Astrocyte (in vitro differentiated cells and primary cell): ENCODE measurements around the gene CWC22. TPM values are rescaled to one million over a fixed set of nuclear protein-coding genes. Genes with fewer than 3 reads are reported as not detected.

Experiments used
- DNase-seq: peaks from one replicate; pipeline ENCODE4 v3.0.0-alpha.2; 2010; ENCODE audit warnings: low read depth
- FAIRE-seq: peaks from 2 replicates; lab custom pipeline; 2011; peaks lifted over from hg19 to GRCh38; lab: Jason Lieb, UNC
- H2AFZ ChIP-seq: 2 replicates; pipeline ENCODE4 v1.6.0; 2012; ENCODE audit warnings: low read depth, low read length, inconsistent platforms
- H3K27ac ChIP-seq: 2 replicates; pipeline ENCODE4 v1.5.1; 2011; ENCODE audit warnings: low read depth, low read length, inconsistent platforms
- H3K27me3 ChIP-seq: 2 replicates; pipeline ENCODE4 v1.6.0; 2011; ENCODE audit warnings: low read length, inconsistent platforms; ENCODE audit not compliant: insufficient read depth
- H3K36me3 ChIP-seq: 2 replicates; pipeline ENCODE4 v1.5.1; 2011; ENCODE audit warnings: low read length, inconsistent platforms; ENCODE audit not compliant: insufficient read depth
- H3K4me1 ChIP-seq: 2 replicates; pipeline ENCODE4 v1.5.1; 2011; ENCODE audit warnings: low read length, inconsistent platforms; ENCODE audit not compliant: insufficient read depth
- H3K4me2 ChIP-seq: 2 replicates; pipeline ENCODE4 v1.6.0; 2012; ENCODE audit warnings: low read length, inconsistent platforms
- H3K4me3 ChIP-seq: 2 replicates; pipeline ENCODE4 v1.5.1; 2011; ENCODE audit warnings: low read depth, mild to moderate bottlenecking, low read length, inconsistent platforms; ENCODE audit not compliant: insufficient read depth
- H3K79me2 ChIP-seq: 2 replicates; pipeline ENCODE4 v1.6.0; 2012; ENCODE audit warnings: mild to moderate bottlenecking, low read length, inconsistent platforms; ENCODE audit not compliant: insufficient read depth
- H3K9ac ChIP-seq: 2 replicates; pipeline ENCODE4 v1.6.0; 2012; ENCODE audit warnings: mild to moderate bottlenecking, low read length, inconsistent platforms
- H3K9me3 ChIP-seq: 2 replicates; pipeline ENCODE4 v1.5.1; 2012; ENCODE audit warnings: low read depth, mild to moderate bottlenecking, low read length, inconsistent platforms; ENCODE audit not compliant: insufficient read depth
- H4K20me1 ChIP-seq: 2 replicates; pipeline ENCODE4 v1.6.0; 2012; ENCODE audit warnings: low read length, inconsistent platforms; ENCODE audit not compliant: insufficient read depth
- H3K27ac Mint-ChIP-seq: one replicate; pipeline ENCODE4 v1.8.0; 2021; ENCODE audit warnings: mild to moderate bottlenecking, mixed read lengths; ENCODE audit not compliant: unreplicated experiment
- H3K27me3 Mint-ChIP-seq: one replicate; pipeline ENCODE4 v1.8.0; 2021; ENCODE audit warnings: low read depth, mixed read lengths; ENCODE audit not compliant: unreplicated experiment
- H3K36me3 Mint-ChIP-seq: one replicate; pipeline ENCODE4 v1.8.0; 2021; ENCODE audit warnings: low read depth, mixed read lengths; ENCODE audit not compliant: unreplicated experiment
- H3K4me1 Mint-ChIP-seq: one replicate; pipeline ENCODE4 v1.8.0; 2021; ENCODE audit warnings: low read depth, mixed read lengths; ENCODE audit not compliant: unreplicated experiment
- H3K4me3 Mint-ChIP-seq: one replicate; pipeline ENCODE4 v1.8.0; 2021; ENCODE audit warnings: mild to moderate bottlenecking, moderate library complexity, mixed read lengths; ENCODE audit not compliant: unreplicated experiment
- H3K9me3 Mint-ChIP-seq: one replicate; pipeline ENCODE4 v1.8.0; 2021; ENCODE audit warnings: mild to moderate bottlenecking, mixed read lengths; ENCODE audit not compliant: unreplicated experiment
- EZH2 ChIP-seq: IDR thresholded peaks from 2 replicates; pipeline ENCODE4 v1.6.1; 2012; ENCODE audit warnings: mild to moderate bottlenecking, low read length, inconsistent platforms; ENCODE audit not compliant: insufficient read depth
- total RNA-seq: library from RNA; stranded (reverse); gene quantifications from 2 replicates; pipeline ENCODE4 v1.2.1, GENCODE V29; 2021
- TF ChIP-seq, protein P1 (sequence below): IDR thresholded peaks from 2 replicates; pipeline ENCODE4 v1.5.1; 2011; ENCODE audit warnings: low read depth, mild to moderate bottlenecking, inconsistent platforms, low read length, moderate library complexity; ENCODE audit not compliant: insufficient read depth

Gene CWC22
- total RNA-seq, 1 donor from 2014 or later: 13.5 TPM

DNA sequence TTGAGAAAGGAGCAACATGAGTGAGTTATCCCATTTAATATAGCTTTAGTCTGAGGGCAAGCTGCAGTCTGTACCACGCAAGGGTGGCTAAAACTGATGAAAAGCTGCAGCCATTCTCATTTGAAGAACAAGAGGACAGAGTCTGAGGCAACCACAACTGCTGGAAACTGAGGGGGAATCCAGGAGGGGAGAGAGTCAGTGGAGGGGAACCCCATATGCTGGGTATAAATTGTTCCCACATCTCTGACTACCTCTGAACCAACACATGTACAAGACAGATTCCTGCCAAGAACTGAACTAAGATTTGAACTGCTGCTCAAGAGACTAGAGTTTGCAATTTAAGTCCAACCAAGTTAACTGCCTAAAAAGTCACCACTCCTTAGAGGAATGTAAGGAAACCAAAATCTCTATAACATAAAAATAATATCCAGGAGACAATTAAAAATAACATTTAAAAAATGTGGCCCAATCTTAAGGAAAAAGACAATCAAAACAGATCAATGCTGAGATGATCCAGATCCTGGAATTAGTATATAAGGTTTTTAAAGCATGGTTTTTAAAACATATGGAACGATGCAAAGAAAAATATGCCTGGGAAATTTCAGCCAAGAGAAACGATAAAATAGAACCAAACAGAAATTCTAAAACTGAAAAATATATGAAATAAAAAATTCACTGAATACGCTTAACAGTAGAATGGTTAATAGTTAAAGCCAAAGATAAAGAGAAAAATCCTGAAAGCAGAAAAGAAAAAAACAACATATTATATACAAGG, 11.2 kb downstream of the CWC22 start:
- no peak for FAIRE-seq
- Mint-ChIP-seq H3K27me3 (no peaks in the 10 kb centered on the region), H3K27ac (no peak overlapping the region), H3K4me1 (peaks cover 5% of the 10 kb centered on the region), H3K4me3 (no peak overlapping the region), H3K36me3 (peaks cover 4% of the 10 kb centered on the region), H3K9me3 (peaks cover 2% of the 10 kb centered on the region)
- Histone ChIP-seq H4K20me1 (peaks cover 42% of the 10 kb centered on the region), H3K4me1 (no peaks in the 10 kb centered on the region), H3K4me3 (no peak overlapping the region), H3K27me3 (no peaks in the 10 kb centered on the region), H3K9ac (no peak overlapping the region), H3K4me2 (no peak overlapping the region), H3K79me2 (peaks cover 66% of the 10 kb centered on the region), H3K27ac (no peak overlapping the region), H3K9me3 (no peaks in the 10 kb centered on the region), H3K36me3 (no peaks in the 10 kb centered on the region), H2AFZ (no peak overlapping the region)
- DNase-seq: no peak
- TF ChIP-seq, protein P1, sequence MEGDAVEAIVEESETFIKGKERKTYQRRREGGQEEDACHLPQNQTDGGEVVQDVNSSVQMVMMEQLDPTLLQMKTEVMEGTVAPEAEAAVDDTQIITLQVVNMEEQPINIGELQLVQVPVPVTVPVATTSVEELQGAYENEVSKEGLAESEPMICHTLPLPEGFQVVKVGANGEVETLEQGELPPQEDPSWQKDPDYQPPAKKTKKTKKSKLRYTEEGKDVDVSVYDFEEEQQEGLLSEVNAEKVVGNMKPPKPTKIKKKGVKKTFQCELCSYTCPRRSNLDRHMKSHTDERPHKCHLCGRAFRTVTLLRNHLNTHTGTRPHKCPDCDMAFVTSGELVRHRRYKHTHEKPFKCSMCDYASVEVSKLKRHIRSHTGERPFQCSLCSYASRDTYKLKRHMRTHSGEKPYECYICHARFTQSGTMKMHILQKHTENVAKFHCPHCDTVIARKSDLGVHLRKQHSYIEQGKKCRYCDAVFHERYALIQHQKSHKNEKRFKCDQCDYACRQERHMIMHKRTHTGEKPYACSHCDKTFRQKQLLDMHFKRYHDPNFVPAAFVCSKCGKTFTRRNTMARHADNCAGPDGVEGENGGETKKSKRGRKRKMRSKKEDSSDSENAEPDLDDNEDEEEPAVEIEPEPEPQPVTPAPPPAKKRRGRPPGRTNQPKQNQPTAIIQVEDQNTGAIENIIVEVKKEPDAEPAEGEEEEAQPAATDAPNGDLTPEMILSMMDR: no peak
- no peak for TF ChIP-seq EZH2

- TF ChIP-seq, protein P1: peak; percentile 3
- TF ChIP-seq EZH2: no peak
- Histone ChIP-seq H3K9ac (no peak overlapping the region), H3K4me2 (no peak overlapping the region), H3K4me1 (no peaks in the 10 kb centered on the region), H3K36me3 (peaks cover 7% of the 10 kb centered on the region), H4K20me1 (peaks cover 29% of the 10 kb centered on the region), H3K79me2 (peaks cover 40% of the 10 kb centered on the region), H3K27ac (no peak overlapping the region), H2AFZ (no peak overlapping the region), H3K27me3 (no peaks in the 10 kb centered on the region), H3K9me3 (no peaks in the 10 kb centered on the region), H3K4me3 (no peak overlapping the region)
- H3K4me3 Mint-ChIP-seq: no peak overlapping the region
- no peak overlapping the region for H3K27ac Mint-ChIP-seq
- no peaks in the 10 kb centered on the region for H3K4me1 Mint-ChIP-seq
- FAIRE-seq (no peak), DNase-seq (no peak)
- peaks cover 5% of the 10 kb centered on the region for H3K36me3 Mint-ChIP-seq
- peaks cover 2% of the 10 kb centered on the region for H3K9me3 Mint-ChIP-seq
- no peaks in the 10 kb centered on the region for H3K27me3 Mint-ChIP-seq
Observed at GRCh38 chr2:179991344-179991743, 15.8 kb downstream of the CWC22 start.
